GM21737 (cell line): ENCODE measurements around the gene PKMYT1.
"Not testable (repeated sequence)": the region's sequence is repeated elsewhere in the genome, so short reads cannot be mapped to it uniquely, and the experiment has no call there.

ENCODE experiments used
- ATAC-seq: cut with Tn5 transposase; IDR thresholded peaks from one replicate; pipeline ENCODE4 v1.9.1; 2021; ENCODE audit warnings: mild to moderate bottlenecking, moderate library complexity; ENCODE audit not compliant: unreplicated experiment

PKMYT1 gene

GRCh38 chr16:2937170-2937569, 43.1 kb downstream of the PKMYT1 start:
- ATAC-seq = no peak

DNA sequence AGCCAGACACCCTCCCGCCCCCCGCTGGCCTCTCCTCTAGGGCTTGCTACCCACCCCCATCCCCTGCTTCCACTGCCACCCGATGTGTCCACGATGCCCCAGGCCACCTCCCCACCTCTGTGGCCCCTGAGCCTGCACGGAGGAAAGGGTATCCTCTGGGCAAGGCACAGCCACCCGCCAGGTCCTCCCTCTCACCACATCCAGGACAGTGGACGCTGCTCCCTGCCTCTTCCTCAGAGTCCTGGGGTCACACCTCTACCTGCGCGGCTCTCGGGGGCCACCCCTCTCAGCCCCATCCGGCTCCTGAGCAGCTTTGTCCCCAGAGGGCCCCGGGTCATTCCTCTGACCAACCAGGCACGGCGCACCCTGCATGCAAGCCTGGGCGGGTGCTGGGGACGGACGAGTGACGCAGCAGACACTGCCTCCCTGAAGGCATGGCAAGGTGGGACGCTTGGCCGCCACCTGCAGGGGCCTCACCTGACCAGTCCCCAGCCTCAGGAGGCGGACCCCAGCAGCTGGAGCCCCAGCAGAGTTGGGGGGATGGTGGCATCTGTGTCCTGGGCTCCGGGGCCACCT, 43.7 kb downstream of the PKMYT1 start:
- no peak for ATAC-seq

GRCh38 chr16:2934450-2934849, 45.8 kb downstream of the PKMYT1 start:
- no peak for ATAC-seq

DNA sequence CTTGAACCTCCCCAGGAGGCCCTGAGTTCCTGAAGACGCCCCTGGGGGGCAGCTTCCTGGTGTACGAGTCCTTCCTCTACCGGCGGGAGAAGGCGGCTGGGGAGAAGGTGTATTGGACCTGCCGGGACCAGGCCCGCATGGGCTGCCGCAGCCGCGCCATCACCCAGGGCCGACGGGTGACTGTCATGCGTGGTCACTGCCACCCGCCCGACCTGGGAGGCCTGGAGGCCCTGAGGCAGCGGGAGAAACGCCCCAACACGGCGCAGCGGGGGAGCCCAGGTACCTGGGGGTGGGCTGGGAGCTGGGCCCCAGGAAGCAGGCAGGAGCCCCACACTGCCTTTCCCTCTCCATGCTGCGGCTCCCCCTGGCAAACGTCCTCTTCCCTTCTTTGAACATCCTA, 46.5 kb downstream of the PKMYT1 start:
- no peak for ATAC-seq

DNA sequence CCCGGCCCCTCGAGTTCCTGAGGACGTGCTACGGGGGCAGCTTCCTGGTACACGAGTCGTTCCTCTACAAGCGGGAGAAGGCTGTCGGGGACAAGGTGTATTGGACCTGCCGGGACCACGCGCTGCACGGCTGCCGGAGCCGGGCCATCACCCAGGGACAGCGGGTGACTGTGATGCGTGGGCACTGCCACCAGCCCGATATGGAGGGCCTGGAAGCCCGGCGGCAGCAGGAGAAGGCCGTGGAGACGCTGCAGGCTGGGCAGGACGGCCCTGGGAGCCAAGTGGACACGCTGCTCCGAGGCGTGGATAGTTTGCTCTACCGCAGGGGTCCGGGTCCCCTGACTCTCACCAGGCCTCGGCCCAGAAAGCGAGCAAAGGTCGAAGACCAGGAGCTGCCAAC, 47.1 kb downstream of the PKMYT1 start:
- no peak for ATAC-seq

- ATAC-seq = not testable (repeated sequence)
These were observed 48.9 kb downstream of the PKMYT1 start for GRCh38 chr16:2931231-2931914.

GRCh38 chr16:2930236-2930635, 50.0 kb downstream of the PKMYT1 start:
- no peak for ATAC-seq

- no peak for ATAC-seq
These were observed 50.6 kb downstream of the PKMYT1 start for GRCh38 chr16:2929693-2930092.

GRCh38 chr16:2928796-2929195, 51.5 kb downstream of the PKMYT1 start:
- ATAC-seq = no peak

DNA sequence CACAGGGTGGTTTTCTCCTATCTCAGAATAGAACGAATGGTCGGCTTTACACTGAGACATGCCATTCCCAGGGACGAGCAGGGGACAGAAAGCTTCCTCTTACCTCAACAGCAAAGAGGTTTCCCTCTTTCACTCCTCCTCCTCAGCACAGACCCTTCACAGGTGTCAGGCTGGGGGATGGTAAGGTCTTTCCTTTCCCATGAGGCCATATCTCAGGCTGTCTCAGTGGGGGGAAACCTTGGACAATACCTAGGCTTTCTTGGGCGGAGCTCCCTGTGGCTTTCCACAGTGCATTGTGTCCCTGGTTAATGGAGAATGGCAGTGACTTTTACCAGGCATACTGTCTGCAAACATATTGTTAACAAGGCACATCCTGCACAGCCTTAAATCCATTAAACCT, 52.1 kb downstream of the PKMYT1 start:
- not testable (repeated sequence) for ATAC-seq

GRCh38 chr16:2927010-2927646, 53.1 kb downstream of the PKMYT1 start:
- no peak for ATAC-seq

DNA sequence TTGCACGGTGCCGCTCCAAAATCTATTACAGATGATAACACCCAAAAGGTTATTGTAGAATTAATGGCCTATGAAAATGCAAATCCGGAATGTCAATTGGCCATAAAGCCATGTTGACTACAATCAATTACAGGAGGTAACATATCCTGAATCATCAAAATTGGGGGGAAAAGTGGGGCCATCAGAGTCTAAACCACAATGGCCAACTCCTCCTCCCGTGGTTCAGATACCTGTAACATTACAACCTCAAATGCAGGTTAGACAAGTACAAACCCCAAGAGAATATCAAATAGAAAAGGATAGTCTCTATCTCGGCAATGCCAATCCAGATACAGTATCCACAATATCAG, 53.6 kb downstream of the PKMYT1 start:
- ATAC-seq = no peak

DNA sequence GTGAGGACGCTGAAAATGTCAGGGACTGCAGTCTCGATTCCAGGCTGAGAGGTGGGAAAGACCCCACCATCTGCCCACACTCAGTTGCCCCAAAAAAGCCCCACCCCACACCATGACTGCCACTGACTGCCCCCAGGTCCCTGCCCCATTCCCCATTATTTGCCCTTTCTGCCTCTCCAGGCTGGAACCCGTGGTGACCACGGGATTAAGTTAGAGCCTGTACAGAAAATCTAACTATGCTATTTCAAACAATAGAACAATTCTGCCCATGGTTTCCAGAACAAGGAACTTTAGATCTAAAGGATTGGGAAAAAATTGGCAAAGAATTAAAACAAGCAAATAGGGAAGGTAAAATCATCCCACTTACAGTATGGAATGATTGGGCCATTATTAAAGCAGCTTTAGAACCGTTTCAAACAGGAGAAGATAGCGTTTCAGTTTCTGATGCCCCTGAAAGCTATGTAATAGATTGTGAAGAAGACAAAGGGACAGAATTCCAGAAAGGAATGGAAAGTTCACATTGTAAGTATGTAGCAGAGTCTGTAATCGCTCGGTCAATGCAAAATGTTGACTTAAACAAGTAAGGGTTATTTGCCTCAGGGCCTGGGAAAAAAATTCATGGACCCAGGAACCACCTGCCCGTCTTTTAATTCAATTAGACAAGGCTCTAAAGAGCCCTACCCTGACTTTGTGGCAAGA, 54.1 kb downstream of the PKMYT1 start:
- ATAC-seq = no peak

DNA sequence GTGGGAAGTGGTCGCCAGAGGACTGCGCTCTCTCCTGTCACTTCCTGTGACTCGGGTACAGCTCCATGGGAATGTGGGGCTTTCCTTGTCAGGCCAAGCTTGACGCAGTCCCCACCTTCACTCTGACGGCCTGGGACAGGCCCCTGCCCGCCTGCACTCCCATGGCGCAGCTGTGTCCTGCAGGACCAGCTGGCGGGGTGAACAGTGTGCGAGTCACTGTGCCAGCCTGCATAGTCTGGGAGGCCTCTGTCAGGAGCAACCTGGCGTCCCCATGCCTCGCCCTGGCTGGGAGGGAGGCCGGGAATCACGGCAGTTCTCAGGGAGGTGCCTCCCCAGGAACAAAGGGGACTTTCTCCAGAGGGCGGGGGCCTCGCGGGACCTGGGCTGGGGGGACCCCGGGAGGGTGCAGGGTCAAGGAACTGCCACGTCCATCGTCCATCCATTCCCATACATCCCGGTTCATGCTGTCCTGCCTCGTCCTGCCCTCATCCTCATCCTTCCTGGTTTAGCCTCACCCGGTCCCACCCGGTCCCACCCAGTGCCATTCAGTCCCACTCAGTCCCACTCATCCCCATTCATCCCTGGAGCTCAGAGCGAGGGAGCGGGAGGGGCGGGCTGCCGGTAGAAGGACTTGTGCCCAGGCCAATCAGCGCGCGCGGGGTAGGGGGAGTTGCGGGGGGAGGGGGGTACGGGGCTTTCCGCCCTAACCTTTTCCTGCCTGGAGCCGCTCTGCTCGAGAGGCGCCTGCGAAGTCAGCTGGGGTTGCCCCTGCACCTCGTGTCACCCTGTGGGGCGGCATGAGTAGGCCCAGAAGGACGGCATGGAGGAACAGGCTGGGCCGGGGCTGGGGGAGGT, 55.1 kb downstream of the PKMYT1 start:
- no peak for ATAC-seq

GRCh38 chr16:2923481-2923880, 56.8 kb downstream of the PKMYT1 start:
- ATAC-seq = no peak
